K562 (cell line): Measurements from ENCODE around the gene KRTAP5-1. TPM values are rescaled to one million over a fixed set of nuclear protein-coding genes. Genes with fewer than 3 reads are reported as not detected.

Experiments used
- ATAC-seq: fragments of 200-7000 bp; cut with Tn5 transposase; 3 replicates; pipeline ENCODE4 v1.9.1; 2020; ENCODE audit warnings: moderate library complexity
- BruUV-seq: library from RNA; stranded (reverse); fragments of 400-500 nt; replicated peaks from 2 replicates; lab custom pipeline; 2021; lab: Mats Ljungman, UMichigan
- CTCF ChIA-PET: fragments of 300-600 bp; formaldehyde crosslinking; extraction: SDS; loops from one replicate; lab custom pipeline; 2021; ENCODE audit warnings: low intra/inter-chr PET ratio; lab: Yijun Ruan, JAX
- POLR2A ChIA-PET: fragments of 300-600, 350-650 bp; sonication (Branson Sonifier 250); formaldehyde crosslinking; extraction: SDS; loops from one replicate; lab custom pipeline; 2021; ENCODE audit warnings: antibody characterized with exemption, inconsistent platforms; lab: Yijun Ruan, JAX
- DNase-seq, 4 experiments: peaks; one replicate each; pipeline versions ENCODE4 v3.0.0 to v3.0.0-alpha.2; 2011 to 2018; ENCODE audit warnings: low spot score in 3 of 4, mixed read lengths in 3 of 4; ENCODE audit errors: extremely low read depth in 1 of 4
- FAIRE-seq: peaks from 2 replicates; lab custom pipeline; 2011; peaks lifted over from hg19 to GRCh38; lab: Jason Lieb, UNC
- H2AFZ ChIP-seq: 2 replicates; pipeline ENCODE4 v1.6.0; 2011; ENCODE audit warnings: low read depth, low read length, control low read depth, inconsistent platforms
- H3K27ac ChIP-seq: fragments of 200-600 bp; 3 replicates; pipeline ENCODE4 v1.8.0; 2011; ENCODE audit warnings: low read depth, mild to moderate bottlenecking, control low read depth, inconsistent platforms, low read length, moderate library complexity, mixed read lengths; ENCODE audit errors: extremely low read depth
- H3K27me3 ChIP-seq, 2 experiments: fragments of 300-600 bp in 1 of 2; 2 replicates in 1 of 2; 3 replicates in 1 of 2; pipeline versions ENCODE4 v1.6.0 to v1.8.0; 2011; ENCODE audit warnings: inconsistent platforms in 2 of 2, low read length in 2 of 2, mild to moderate bottlenecking in 1 of 2, mixed read lengths in 1 of 2, moderate library complexity in 1 of 2; ENCODE audit not compliant: control insufficient read depth in 2 of 2, insufficient read depth in 2 of 2
- H3K36me3 ChIP-seq: fragments of 300-600 bp; 3 replicates; pipeline ENCODE4 v1.8.0; 2011; ENCODE audit warnings: mild to moderate bottlenecking, low read length, inconsistent platforms; ENCODE audit not compliant: control insufficient read depth, insufficient read depth
- H3K4me1 ChIP-seq, 2 experiments: fragments of 200-600 bp in 1 of 2; replicated peaks in 1 of 2; 2 replicates in 1 of 2; 3 replicates in 1 of 2; pipeline versions ENCODE4 v1.5.1 to v1.8.0; 2011; ENCODE audit warnings: inconsistent platforms in 2 of 2, low read length in 2 of 2, mild to moderate bottlenecking in 1 of 2, mixed read lengths in 1 of 2, moderate library complexity in 1 of 2; ENCODE audit not compliant: control insufficient read depth in 2 of 2, insufficient read depth in 2 of 2
- H3K4me2 ChIP-seq: 2 replicates; pipeline ENCODE4 v1.6.1; 2011; ENCODE audit warnings: low read length, control low read depth, inconsistent platforms, mixed read lengths; ENCODE audit not compliant: insufficient read depth
- H3K4me3 ChIP-seq: fragments of 200-600 bp; sonication (generic), shearing (Covaris generic); 2 replicates; pipeline ENCODE4 v1.5.1; 2016; ENCODE audit warnings: control low read depth, inconsistent platforms
- H3K79me2 ChIP-seq: fragments of 200-600 bp; 3 replicates; pipeline ENCODE4 v1.8.0; 2011; ENCODE audit warnings: low read length, inconsistent platforms; ENCODE audit not compliant: control insufficient read depth, insufficient read depth
- H3K9ac ChIP-seq, 2 experiments: 2 replicates each; pipeline versions ENCODE4 v1.6.0 to v1.6.1; 2011; ENCODE audit warnings: low read depth in 2 of 2, low read length in 2 of 2, control low read depth in 1 of 2, inconsistent platforms in 1 of 2, mild to moderate bottlenecking in 1 of 2, mixed read lengths in 1 of 2; ENCODE audit not compliant: insufficient read depth in 1 of 2
- H3K9me1 ChIP-seq: one replicate; pipeline ENCODE4 v1.6.0; 2011; ENCODE audit warnings: inconsistent platforms, mild to moderate bottlenecking, low read length, moderate library complexity; ENCODE audit not compliant: control insufficient read depth, insufficient read depth
- H3K9me3 ChIP-seq: replicated peaks from 2 replicates; pipeline ENCODE4 v1.5.1; 2011; ENCODE audit warnings: low read depth, low read length, inconsistent platforms; ENCODE audit not compliant: control insufficient read depth, insufficient read depth
- H4K20me1 ChIP-seq: replicated peaks from 2 replicates; pipeline ENCODE4 v1.6.1; 2011; ENCODE audit warnings: low read length, inconsistent platforms, mixed read lengths; ENCODE audit not compliant: control insufficient read depth, insufficient read depth
- ATF1 ChIP-seq, 2 experiments: fragments of 450-650 bp in 1 of 2; IDR thresholded peaks; 2 replicates each; pipeline ENCODE4 v1.6.1; 2016; ENCODE audit warnings: missing compliant biosample characterization in 1 of 2, missing genetic modification characterization in 1 of 2
- CBFA2T3 ChIP-seq: fragments of 450-650 bp; IDR thresholded peaks from 2 replicates; pipeline ENCODE4 v1.6.1; 2017
- CREM ChIP-seq: IDR thresholded peaks from 2 replicates; pipeline ENCODE4 v1.6.1; 2014; ENCODE audit warnings: antibody characterized with exemption, low read depth
- FOXJ2 ChIP-seq: fragments of 200-800 bp; sonication (Bioruptor generic); IDR thresholded peaks from 2 replicates; pipeline ENCODE4 v1.6.1; 2016; ENCODE audit warnings: missing genetic modification characterization, missing compliant biosample characterization
- GTF2A2 ChIP-seq: IDR thresholded peaks from 2 replicates; pipeline ENCODE4 v1.6.1; 2016; ENCODE audit warnings: mild to moderate bottlenecking, missing genetic modification characterization, missing compliant biosample characterization
- HES1 ChIP-seq: fragments of 450-650 bp; IDR thresholded peaks from 2 replicates; pipeline ENCODE4 v1.6.1; 2016; ENCODE audit warnings: low read depth, mild to moderate bottlenecking, moderate library complexity
- IRF9 ChIP-seq: fragments of 450-650 bp; IDR thresholded peaks from 2 replicates; pipeline ENCODE4 v1.6.1; 2016; ENCODE audit warnings: missing biosample characterization, missing genetic modification characterization
- PYGO2 ChIP-seq: fragments of 450-650 bp; IDR thresholded peaks from 2 replicates; pipeline ENCODE4 v1.6.1; 2016; ENCODE audit warnings: mild to moderate bottlenecking, missing genetic modification characterization, moderate library complexity, missing compliant biosample characterization
- RFX1 ChIP-seq: fragments of 450-650 bp; IDR thresholded peaks from 2 replicates; pipeline ENCODE4 v1.6.1; 2016; ENCODE audit warnings: mild to moderate bottlenecking, moderate library complexity
- STAT5A ChIP-seq: IDR thresholded peaks from 2 replicates; pipeline ENCODE4 v1.6.1; 2012; ENCODE audit warnings: low read length, inconsistent platforms, borderline replicate concordance
- ZBTB12 ChIP-seq: fragments of 250-450 bp; sonication (Bioruptor Pico); IDR thresholded peaks from 2 replicates; pipeline ENCODE4 v1.4.0; 2020
- ZNF431 ChIP-seq: sonication (generic); formaldehyde crosslinking; IDR thresholded peaks from 2 replicates; pipeline ENCODE4 v1.8.0; 2022; ENCODE audit warnings: mild to moderate bottlenecking, missing genetic modification reagents
- WGBS: fragments of 100-300 bp; shearing (Covaris generic); methylation state at CpG from one replicate; pipeline ENCODE4 v1.1.6; 2016; ENCODE audit warnings: low coverage, mixed read lengths; ENCODE audit not compliant: insufficient coverage; ENCODE audit errors: missing lambda C conversion rate; 5-methylcytosine and 5-hydroxymethylcytosine counted together
- in situ Hi-C: fragments of 300-500 bp; cut with MboI; formaldehyde crosslinking; loops from 4 replicates; pipeline ENCODE4 v1.15.0; 2018; ENCODE audit warnings: inconsistent platforms, mixed read lengths
- intact Hi-C: fragments of 100-400 bp; cut with micrococcal nuclease; formaldehyde crosslinking; loops from 2 replicates; pipeline ENCODE4 v1.14.2; 2022
- polyA plus RNA-seq, 8 experiments: library from polyadenylated mRNA; depleted of rRNA in 4 of 8; stranded (reverse) in 5 of 8; unstranded in 3 of 8; fragments of >200 nt; fragmentation: Nextera tagmentation in 2 of 8; fragmentation: Illumina TruSeq in 1 of 8; extraction: Ambion mirVana in 2 of 8; extraction: Trizol in 1 of 8; gene quantifications; 2 replicates each; pipeline versions ENCODE4 v1.2.1 to v1.2.3, GENCODE V29; 2011 to 2014; ENCODE audit warnings: inconsistent platforms in 1 of 8, missing spikeins in 1 of 8
- total RNA-seq, 7 experiments: library from RNA; depleted of rRNA in 6 of 7; stranded (reverse); fragments of >200 nt in 6 of 7; fragmentation: Illumina TruSeq in 2 of 7; extraction: Trizol in 2 of 7; gene quantifications; 2 replicates each; pipeline versions ENCODE4 v1.2.1 to v1.2.3, GENCODE V29; 2011 to 2021; ENCODE audit warnings: low replicate concordance in 1 of 7

KRTAP5-1 gene
- total and polyA plus RNA-seq, 9 of the 15 experiments (the other 6 are each of a cell fraction or from before 2014, with no cell fraction given): not detected

GRCh38 chr11:1540074-1540473 is 45.0 kb downstream of the KRTAP5-1 start:
- CTCF ChIA-PET: no interaction called here
- H3K4me2 ChIP-seq: peak overlapping the region; percentile 32; the same call in 1 of the 2 replicates
- BruUV-seq: no TSS peak
- H3K79me2 ChIP-seq: peaks cover 19% of the 10 kb centered on the region; the same call in 2 of the 3 replicates
- no peaks in the 10 kb centered on the region for H3K9me3 ChIP-seq
- FAIRE-seq (no peak), DNase-seq (peak in 2 of 4 experiments; percentile 28 to 50), ATAC-seq (no peak)
- H3K9me1 ChIP-seq: no peaks in the 10 kb centered on the region
- H3K36me3 ChIP-seq: 0 out of 3 replicates have a peak, but pooled peaks cover 3% of the 10 kb centered on the region
- WGBS: 9% methylated on average over 6 of the region's 6 CpGs
- no peak overlapping the region for H3K27ac ChIP-seq
- H2AFZ ChIP-seq: 0 out of 2 replicates have a peak overlapping the region, but pooled peaks have one; percentile 32
- H3K27me3 ChIP-seq: no peaks in the 10 kb centered on the region; a peak in 1 of 5 replicates
- peaks cover 4 to 39% of the 10 kb centered on the region in 2 experiments; a peak in 4 of 5 replicates for H3K4me1 ChIP-seq
- H3K4me3 ChIP-seq: no peak overlapping the region
- POLR2A ChIA-PET: no interaction called here
- no peak for TF ChIP-seq PYGO2 (tag)
- TF ChIP-seq ZBTB12: no peak
- no peak for TF ChIP-seq ZNF431 (CRISPR knock-in tag)
- TF ChIP-seq CBFA2T3: peak; percentile 23; the same call in 1 of the 2 replicates
- TF ChIP-seq IRF9: no peak
- TF ChIP-seq HES1: peak; percentile 61; the same call in 1 of the 2 replicates
- TF ChIP-seq GTF2A2: no peak
- no peak for TF ChIP-seq ATF1 (CRISPR knock-in tag; IDR thresholded peaks at IDR 0.05)
- peak; percentile 41; the same call in 1 of the 2 replicates for TF ChIP-seq ATF1 (tag; IDR thresholded peaks at IDR 0.05)
- TF ChIP-seq STAT5A: no peak
- no peak for TF ChIP-seq FOXJ2 (tag)
- 0 out of 2 replicates have a peak, but pooled peaks have one; percentile 25 for TF ChIP-seq CREM
- no peak for TF ChIP-seq RFX1
- H3K9ac ChIP-seq: no peak overlapping the region
- in situ Hi-C loops: no loop called here
- intact Hi-C loops: no loop called here
- H4K20me1 ChIP-seq: no peaks in the 10 kb centered on the region; the same call in 1 of the 2 replicates
